HG03064 (cell line): ENCODE data around the gene BCL7C.
"Not testable (repeated sequence)": the region's sequence is repeated elsewhere in the genome, so short reads cannot be mapped to it uniquely, and the experiment has no call there.

Experiments used
- ATAC-seq: cut with Tn5 transposase; IDR thresholded peaks from one replicate; pipeline ENCODE4 v1.9.1; 2021; ENCODE audit warnings: low read depth; ENCODE audit not compliant: unreplicated experiment

BCL7C gene

DNA sequence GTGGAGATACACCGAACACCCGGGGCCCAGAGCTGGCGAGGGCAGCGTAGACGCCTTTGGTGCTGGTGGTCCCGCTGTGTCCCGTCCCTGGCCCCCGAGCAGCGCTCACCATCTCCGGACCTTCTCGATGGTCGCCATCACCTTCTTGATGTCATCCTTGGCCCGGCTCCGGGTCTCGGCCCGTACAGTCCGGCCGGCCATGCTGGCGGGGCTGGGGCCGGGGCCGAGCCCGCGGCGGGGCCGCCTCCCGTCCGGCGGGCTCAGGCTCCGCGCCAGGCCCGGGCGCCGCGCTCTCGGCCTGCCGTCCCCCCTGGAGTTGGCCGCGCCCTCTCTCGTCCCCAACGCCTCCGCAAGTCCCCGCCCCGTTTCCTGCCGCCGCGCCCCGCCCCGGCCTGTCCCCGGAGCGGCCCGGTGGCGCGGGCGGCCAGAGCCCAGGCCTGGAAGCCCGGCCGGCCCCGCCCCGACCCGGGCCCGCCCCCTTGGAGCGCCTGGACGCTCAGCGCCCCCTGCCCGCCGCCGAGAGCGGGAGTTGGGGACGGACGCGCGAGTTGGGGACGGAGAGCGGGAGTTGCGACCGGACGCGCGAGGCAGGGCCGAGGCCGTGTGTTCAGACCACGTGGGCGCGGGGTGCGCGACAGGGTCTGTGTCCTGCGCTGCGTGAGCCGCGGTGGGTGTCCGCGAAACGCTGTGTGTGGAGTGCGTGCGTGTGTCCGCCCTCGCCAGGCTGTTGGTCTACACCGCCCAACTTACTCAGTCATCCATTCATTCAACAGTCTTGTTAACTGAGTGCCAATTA lies at the start of gene BCL7C:
Gene BCL7C, minus strand, starts transcription at position 334 of the 796 bp plus-strand sequence. Its CDS starts 133 bp downstream, at position 201.
- peak; percentile 58 for ATAC-seq

DNA sequence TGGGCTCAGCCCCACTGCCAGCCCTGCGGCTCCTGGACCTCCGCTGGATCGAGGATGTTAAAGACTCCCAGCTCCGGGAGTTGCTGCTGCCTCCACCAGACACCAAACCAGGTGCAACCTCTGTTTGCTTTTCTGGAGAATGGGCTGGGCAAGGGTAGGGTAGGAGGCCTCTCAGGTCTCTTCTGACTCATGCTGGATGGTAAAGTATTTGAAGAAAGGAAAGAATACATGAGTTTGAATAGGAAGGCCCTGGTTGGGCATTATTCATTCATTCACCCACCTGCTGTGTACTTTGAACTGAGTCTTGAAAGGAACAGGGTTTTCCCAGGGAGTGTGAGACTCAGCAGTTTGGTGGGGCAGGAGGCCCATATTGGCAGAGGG lies 48.5 kb upstream of the BCL7C start:
- ATAC-seq, result no peak

DNA sequence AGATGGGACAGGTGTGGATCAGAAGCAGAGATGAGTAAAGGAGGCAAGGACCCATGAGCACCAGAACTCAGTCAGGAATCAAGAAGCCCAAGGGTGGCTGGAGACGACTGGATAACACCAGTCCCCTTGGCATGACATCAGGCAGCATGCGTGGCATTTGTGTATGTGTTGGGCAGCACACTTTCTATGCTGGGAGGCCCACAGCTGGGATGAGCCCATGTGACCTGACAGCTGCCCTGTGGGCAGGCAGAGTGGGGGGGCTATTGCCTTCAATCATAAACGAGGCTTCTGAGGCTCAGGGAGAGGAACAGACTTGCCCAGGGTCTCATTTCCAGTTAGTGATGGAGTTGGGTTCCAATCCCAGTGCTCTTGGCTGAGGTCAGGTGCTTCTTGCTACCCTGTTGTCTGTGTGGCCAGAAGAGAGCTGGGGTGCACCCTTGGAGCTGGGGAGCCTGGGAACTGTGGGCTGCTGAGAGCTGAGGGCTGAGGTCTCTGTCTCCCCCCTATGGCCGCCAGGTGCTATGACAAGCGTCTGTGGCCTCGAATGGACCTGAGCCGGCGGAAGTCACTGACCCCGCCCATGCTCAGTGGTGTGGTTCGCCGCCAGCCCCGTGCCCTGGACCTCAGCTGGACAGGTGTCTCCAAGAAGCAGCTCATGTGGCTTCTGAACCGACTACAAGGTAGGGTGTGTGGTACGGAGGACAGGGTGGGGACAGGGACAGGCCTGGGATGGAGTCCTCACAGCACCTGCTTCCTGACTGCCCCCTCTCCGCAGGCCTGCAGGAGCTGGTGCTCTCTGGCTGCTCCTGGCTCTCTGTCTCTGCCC lies 47.9 kb upstream of the BCL7C start:
- peak; percentile 79 for ATAC-seq

- ATAC-seq, result not testable (repeated sequence)
These were observed 45.7 kb upstream of the BCL7C start for GRCh38 chr16:30939571-30939970.

GRCh38 chr16:30937692-30938091 lies 43.8 kb upstream of the BCL7C start:
- ATAC-seq, result no peak

DNA sequence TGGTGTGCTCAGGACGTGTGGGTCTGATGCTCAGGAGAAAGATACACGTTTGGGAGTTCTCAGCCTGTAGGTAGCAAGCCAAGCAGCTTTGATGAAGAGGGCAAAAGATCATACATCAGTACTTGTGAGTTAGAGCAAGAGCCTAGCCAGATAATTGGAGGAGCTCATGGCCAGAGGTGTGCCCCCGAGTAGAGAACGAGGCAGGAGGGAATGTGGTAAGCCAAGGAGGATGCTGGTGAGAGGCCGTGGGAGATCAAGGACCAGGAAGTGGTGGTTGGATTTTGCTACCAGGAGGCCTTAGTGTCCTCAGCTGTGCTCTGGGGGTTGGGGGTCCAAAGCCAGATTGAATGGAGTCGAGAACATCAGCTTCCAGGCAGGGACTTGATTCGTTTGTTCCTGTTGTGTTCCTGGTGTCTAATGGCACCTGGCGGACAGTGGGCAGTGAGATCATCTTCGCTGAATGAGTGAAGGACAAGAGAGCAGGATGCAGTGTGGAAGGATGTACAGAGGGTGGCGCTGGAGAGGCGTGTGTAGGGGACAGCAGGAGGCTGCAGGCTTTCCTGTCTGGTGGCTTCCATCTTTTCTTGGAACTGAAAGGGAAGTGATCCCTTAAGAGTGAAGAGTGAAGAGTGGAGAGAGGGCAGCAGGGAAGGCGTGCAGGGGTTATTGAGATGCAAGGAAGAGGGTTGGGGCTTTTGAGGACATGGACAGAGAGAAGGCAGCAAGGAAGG lies 41.1 kb upstream of the BCL7C start:
- ATAC-seq, result no peak

DNA sequence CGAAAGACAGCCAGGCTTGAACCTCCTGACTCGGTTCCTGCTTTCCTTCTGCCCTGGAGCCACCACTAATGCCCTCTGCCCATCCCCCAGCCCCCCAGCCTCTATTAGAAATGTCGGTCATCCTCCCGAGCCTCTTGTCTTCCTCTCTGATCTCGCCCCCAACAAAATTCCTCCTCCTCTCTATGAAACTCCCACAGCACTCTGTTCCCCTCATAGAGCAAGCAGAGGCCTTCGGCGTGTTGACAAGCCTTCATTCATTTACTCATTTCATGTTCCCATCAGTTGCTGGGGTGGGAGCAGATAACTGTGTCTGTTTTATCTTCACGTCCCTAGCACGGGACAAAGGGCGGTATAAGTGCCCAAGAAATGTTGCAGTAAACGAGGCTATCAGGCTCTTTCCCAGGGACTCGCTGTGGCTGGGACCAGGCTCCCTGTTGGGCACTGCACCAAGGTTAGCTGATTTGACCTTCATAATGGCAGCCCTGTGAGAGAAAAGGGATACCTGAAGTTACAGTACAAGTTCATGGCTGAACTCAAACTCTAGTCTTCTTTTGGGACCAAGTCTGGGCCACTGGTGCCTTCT lies 37.3 kb upstream of the BCL7C start:
- no peak for ATAC-seq

- no peak for ATAC-seq
These were observed 36.3 kb upstream of the BCL7C start for GRCh38 chr16:30930160-30930571.

DNA sequence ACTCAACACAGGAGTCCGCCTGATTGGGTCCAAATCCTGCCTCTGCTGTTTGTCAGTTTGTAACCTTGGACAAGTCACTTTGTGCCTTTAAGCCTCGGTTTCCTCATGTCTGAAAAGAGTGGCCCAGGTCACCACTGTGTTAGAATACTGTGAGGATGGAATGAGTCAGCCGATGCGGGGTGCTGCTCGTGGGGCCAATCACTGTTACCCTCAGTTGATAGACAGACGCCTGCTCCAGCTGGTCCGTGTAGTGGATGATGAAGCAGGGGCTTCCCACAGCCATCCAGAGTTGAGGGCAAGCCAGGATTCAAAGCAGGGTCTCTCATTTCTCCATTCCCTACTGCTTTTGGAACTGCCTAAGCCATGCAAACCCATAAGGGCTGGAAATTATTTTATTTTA lies 35.3 kb upstream of the BCL7C start:
- no peak for ATAC-seq

DNA sequence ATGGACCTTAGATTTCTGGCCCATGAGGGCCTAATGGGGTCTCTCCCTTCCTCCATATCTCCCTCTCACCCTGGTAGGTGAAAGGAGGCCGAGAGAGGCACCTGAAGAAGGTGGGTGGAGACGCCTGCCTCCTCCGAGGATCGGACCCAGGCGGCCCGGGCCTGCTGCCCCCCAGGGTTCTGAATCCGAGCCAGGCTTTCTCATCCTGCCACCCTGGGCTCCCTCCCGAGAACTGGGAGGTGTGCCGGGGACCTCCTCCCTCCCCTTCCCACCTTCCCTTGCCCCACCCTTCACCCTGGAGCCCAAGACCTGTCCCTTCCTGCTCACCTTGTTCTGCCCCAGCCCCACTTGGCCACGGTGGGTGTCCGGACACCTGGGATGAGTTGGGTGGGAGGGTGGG lies 34.5 kb upstream of the BCL7C start:
- no peak for ATAC-seq

- no peak for ATAC-seq
These were observed 34.0 kb upstream of the BCL7C start for GRCh38 chr16:30927789-30928378.

GRCh38 chr16:30926937-30927788 lies 33.3 kb upstream of the BCL7C start:
- no peak for ATAC-seq

- no peak for ATAC-seq
These were observed 32.3 kb upstream of the BCL7C start for GRCh38 chr16:30925995-30926811.

GRCh38 chr16:30925632-30925987 lies 31.7 kb upstream of the BCL7C start:
- ATAC-seq, result no peak

DNA sequence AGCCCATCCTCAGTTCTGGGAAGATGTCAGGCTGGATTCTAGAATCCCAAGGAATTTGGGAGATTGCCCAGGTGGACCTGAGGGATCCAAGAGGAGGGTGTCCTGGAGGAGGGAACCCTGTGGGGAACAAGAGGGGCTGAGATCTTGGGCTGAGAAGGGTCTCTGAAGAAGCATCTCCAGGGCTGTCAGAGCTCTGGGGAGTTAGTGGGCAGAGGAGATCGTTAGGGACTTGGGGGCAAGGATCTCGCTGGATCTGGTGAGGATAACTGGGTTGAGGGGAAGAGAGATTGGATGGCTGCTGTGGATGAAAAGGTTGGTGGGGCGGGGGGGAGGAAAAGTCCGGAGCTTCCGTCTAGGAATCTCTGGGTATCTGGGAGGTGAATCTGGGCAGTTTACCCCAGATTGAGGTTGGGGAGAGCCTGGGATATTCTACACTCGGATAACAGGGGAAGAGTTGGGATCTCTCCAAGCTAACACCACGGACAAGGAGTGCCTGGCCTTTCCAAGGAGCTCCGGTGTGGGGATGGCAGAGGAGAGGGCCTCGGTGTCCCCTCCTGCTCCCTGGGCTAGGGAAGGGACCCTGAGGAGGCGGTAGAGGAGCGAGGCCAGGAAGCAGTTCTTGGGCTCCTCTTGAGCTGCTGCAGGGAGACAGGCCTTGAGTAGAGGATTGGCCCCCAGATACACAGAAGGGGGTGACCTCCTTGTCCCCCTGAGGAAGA lies 31.2 kb upstream of the BCL7C start:
- ATAC-seq, result no peak

DNA sequence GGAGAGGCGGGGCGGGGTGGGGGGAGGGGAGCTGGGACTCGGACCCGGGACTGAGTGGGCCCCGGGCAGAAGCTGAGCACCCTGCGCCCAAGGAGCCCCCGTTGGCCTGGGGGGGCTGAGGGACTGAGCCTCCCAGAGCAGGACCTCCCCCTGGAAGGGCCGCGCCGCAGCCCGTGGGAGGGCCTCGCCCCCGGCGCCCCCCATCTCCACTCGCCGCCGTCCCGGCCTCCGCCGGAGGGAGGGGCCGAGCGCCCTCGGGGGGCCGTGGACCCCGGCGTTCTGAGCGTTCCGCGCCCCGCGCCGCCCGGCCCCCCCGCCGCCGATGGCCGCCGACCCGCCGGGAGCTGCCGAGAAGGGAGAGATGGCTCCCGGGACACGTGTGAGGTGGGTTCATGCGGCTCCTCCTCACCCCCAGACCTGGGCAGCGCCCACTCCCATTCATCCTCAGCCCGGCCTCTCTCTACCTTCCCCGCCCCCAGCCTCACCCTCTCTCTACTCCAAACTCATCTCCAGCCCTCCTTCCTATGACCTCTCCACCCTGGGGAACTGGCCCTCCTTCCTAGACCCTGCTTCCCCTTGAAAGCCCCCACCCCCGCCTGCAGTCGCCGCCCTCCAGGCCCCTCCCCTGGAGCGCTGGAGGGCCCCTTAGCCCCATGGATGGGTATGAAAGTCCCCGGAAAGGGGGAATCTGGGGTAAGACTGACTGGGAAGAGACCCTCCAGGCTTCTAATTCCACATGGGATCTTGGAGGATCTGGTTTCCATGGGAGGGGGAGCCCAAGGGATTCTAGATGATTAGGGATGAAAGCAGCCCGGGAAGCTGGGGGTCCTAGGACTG lies 30.4 kb upstream of the BCL7C start:
- ATAC-seq, result no peak

DNA sequence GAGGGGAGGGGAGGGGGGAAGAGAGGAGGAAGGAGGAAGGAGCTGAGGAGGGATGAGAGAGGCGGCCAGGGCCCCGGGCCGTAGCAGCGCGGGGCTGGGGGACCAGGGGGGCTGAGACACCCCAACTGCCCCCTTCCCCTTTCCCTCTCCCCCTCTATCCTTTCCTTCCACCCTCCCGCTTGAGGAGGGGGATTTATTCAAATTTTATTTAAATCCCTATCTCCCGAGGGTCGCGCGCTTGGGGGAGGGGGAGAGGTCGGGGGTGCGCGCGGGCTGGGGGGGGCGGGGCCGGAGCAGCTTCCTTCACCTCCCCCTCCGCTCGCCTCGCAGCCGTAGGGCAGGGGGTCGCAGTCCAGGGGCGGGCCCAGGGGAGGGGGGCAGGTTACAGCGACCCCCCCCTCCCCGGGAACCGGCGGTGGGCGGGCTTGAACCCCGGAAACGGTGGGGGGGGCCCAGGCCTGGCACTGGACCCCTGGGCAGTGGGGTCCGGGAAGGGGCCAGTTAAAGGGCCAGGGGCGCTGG lies 29.7 kb upstream of the BCL7C start, which contains the start of gene FBXL19:
Gene FBXL19, plus strand, starts transcription at position 19 of the 522 bp plus-strand sequence. CDS start 2,183 bp downstream, outside the sequence.
- ATAC-seq, result no peak
